Left lung (tissue), 10 donors: Measurements from ENCODE around the gene CHD2. TPM values are rescaled to one million over a fixed set of nuclear protein-coding genes. Genes with fewer than 3 reads are reported as not detected.

Source experiments
- ATAC-seq: fragments of 200-7000 bp; cut with Tn5 transposase; one replicate; pipeline ENCODE4 v1.9.1; 2020; ENCODE audit warnings: moderate library complexity
- DNase-seq, 4 donors: peaks; one replicate each; pipeline ENCODE4 v3.0.0-alpha.2; 2013 to 2020
- H3K27ac ChIP-seq, 2 donors: fragments of 200-600 bp; sonication (generic) in 1 of 2; one replicate each; pipeline versions ENCODE4 v1.5.0 to v1.8.0; 2020 to 2021
- H3K27me3 ChIP-seq, 2 donors: fragments of 200-600 bp; sonication (generic) in 1 of 2; one replicate each; pipeline versions ENCODE4 v1.5.0 to v1.8.0; 2020 to 2021
- H3K36me3 ChIP-seq, 2 donors: fragments of 200-600 bp; sonication (generic) in 1 of 2; one replicate each; pipeline versions ENCODE4 v1.5.0 to v1.8.0; 2020 to 2021
- H3K4me1 ChIP-seq, 2 donors: fragments of 200-600 bp; one replicate each; pipeline ENCODE4 v1.8.0; 2021
- H3K4me3 ChIP-seq, 2 donors: fragments of 200-600 bp; sonication (generic) in 1 of 2; one replicate each; pipeline versions ENCODE4 v1.5.0 to v1.8.0; 2020 to 2021; ENCODE audit warnings: mild to moderate bottlenecking in 1 of 2
- H3K9me3 ChIP-seq, 2 donors: fragments of 200-600 bp; sonication (generic) in 1 of 2; one replicate each; pipeline versions ENCODE4 v1.5.0 to v1.8.0; 2020 to 2021
- CTCF ChIP-seq, 2 donors: fragments of 200-600 bp; sonication (generic) in 1 of 2; IDR thresholded peaks; one replicate each; pipeline versions ENCODE4 v1.5.0 to v1.8.0; 2021; ENCODE audit warnings: antibody characterized with exemption in 2 of 2
- intact Hi-C, 2 donors: fragments of 100-400 bp; cut with DNase I; formaldehyde crosslinking; loops; one replicate each; pipeline versions ENCODE4 v1.11.2 to v1.14.2; 2022
- polyA plus RNA-seq, 6 donors: library from polyadenylated mRNA; unstranded; fragments of 120-200 nt; gene quantifications; one replicate each; pipeline ENCODE4 v1.2.1, GENCODE V29; 2013; ENCODE audit not compliant: insufficient read length in 6 of 6
- total RNA-seq, 2 donors: library from RNA; stranded (reverse); fragmentation: NEBNext Ultra II Directional; extraction: Animal tissue kit (Norgen Biotek cat#: 25700); gene quantifications; one replicate each; pipeline ENCODE4 v1.2.1, GENCODE V29; 2021
- donor health status: DM: no; HTN: yes; CAD: no.
- donor health status: DM: no; HTN: no; CAD: no.

Gene CHD2
- total and polyA plus RNA-seq, 8 donors = 120 to 152 (median 130) TPM

GRCh38 chr15:93049233-93049632 is 149.1 kb downstream of the CHD2 start:
- no peak for DNase-seq
- Histone ChIP-seq H3K4me3 (no peak overlapping the region), H3K9me3 (peaks cover 0 to 7% of the 10 kb centered on the region in 2 donors), H3K36me3 (peaks cover 0 to 7% of the 10 kb centered on the region in 2 donors), H3K27ac (no peak overlapping the region), H3K4me1 (peaks cover 0 to 22% of the 10 kb centered on the region in 2 donors), H3K27me3 (peaks cover 0 to 7% of the 10 kb centered on the region in 2 donors)
- intact Hi-C loops = no loop called here
- no peak for ATAC-seq
- no peak for TF ChIP-seq CTCF (IDR thresholded peaks at IDR 0.05)

- ATAC-seq = peak; percentile 81
- Histone ChIP-seq H3K27ac (no peak overlapping the region), H3K36me3 (peaks cover 0 to 2% of the 10 kb centered on the region in 2 donors), H3K4me1 (peaks cover 0 to 22% of the 10 kb centered on the region in 2 donors), H3K4me3 (no peak overlapping the region), H3K27me3 (peaks cover 0 to 7% of the 10 kb centered on the region in 2 donors), H3K9me3 (peaks cover 0 to 7% of the 10 kb centered on the region in 2 donors)
- intact Hi-C loops = no loop called here
- DNase-seq = peak in 1 of 4 donors; percentile 72
- no peak for TF ChIP-seq CTCF (IDR thresholded peaks at IDR 0.05)
Observed at GRCh38 chr15:93049914-93050578, 149.9 kb downstream of the CHD2 start.

- DNase-seq (peak in 1 of 4 donors; percentile 66), ATAC-seq (no peak)
- H3K36me3 ChIP-seq = no peaks in the 10 kb centered on the region
- TF ChIP-seq CTCF (IDR thresholded peaks at IDR 0.05) = no peak
- H3K9me3 ChIP-seq = peaks cover 0 to 7% of the 10 kb centered on the region in 2 donors
- intact Hi-C loops = no loop called here
- peaks cover 0 to 22% of the 10 kb centered on the region in 2 donors for H3K4me1 ChIP-seq
- no peak overlapping the region for H3K27ac ChIP-seq
- H3K27me3 ChIP-seq = peaks cover 0 to 7% of the 10 kb centered on the region in 2 donors
- H3K4me3 ChIP-seq = no peak overlapping the region
Observed at GRCh38 chr15:93050648-93051047, 150.5 kb downstream of the CHD2 start.

- peak in 1 of 4 donors; percentile 69 for DNase-seq
- Histone ChIP-seq H3K9me3 (peaks cover 0 to 1% of the 10 kb centered on the region in 2 donors), H3K27ac (no peak overlapping the region), H3K36me3 (no peaks in the 10 kb centered on the region), H3K27me3 (peaks cover 0 to 9% of the 10 kb centered on the region in 2 donors), H3K4me3 (no peak overlapping the region), H3K4me1 (peaks cover 0 to 22% of the 10 kb centered on the region in 2 donors)
- ATAC-seq = no peak
- no peak for TF ChIP-seq CTCF (IDR thresholded peaks at IDR 0.05)
- intact Hi-C loops = no loop called here
Observed at GRCh38 chr15:93051236-93052089, 151.3 kb downstream of the CHD2 start.
